DOHH2 (cell line): Measurements from ENCODE around the gene PANK3.

Source experiments
- CTCF ChIP-seq: fragments of 200-600 bp; sonication (generic); IDR thresholded peaks from one replicate; pipeline ENCODE4 v1.5.1; 2014; ENCODE audit warnings: antibody characterized with exemption, mild to moderate bottlenecking, low read depth, low read length; ENCODE audit not compliant: poor library complexity, severe bottlenecking
- EZH2phosphoT487 ChIP-seq: fragments of 200-600 bp; sonication (generic); IDR thresholded peaks from 2 replicates; pipeline ENCODE4 v1.6.1; 2017; ENCODE audit warnings: borderline replicate concordance, mild to moderate bottlenecking, antibody characterized with exemption, low read length, moderate library complexity, mixed read lengths

- no peak for TF ChIP-seq CTCF
- no peak for TF ChIP-seq EZH2phosphoT487
These were observed 51.3 kb downstream of the PANK3 start for GRCh38 chr5:168527756-168528295.
